CD4-positive, alpha-beta T cell (primary cell): ENCODE measurements around the gene IPO9. TPM values are rescaled to one million over a fixed set of nuclear protein-coding genes. Genes with fewer than 3 reads are reported as not detected.

Experiments
- ATAC-seq: fragments of 200-7000 bp; cut with Tn5 transposase; one replicate; pipeline ENCODE4 v1.10.0; 2022; ENCODE audit warnings: mild to moderate bottlenecking; ENCODE audit not compliant: poor library complexity
- CTCF ChIA-PET: fragments of 350-600 bp; sonication (Branson Sonifier 250); formaldehyde crosslinking; loops from one replicate; lab custom pipeline; 2021; ENCODE audit warnings: antibody characterized with exemption, inconsistent platforms; lab: Charles Lee
- POLR2A ChIA-PET: fragments of 350-600 bp; sonication (Branson Sonifier 250); formaldehyde crosslinking; loops from one replicate; lab custom pipeline; 2021; ENCODE audit warnings: antibody characterized with exemption, inconsistent platforms; lab: Charles Lee
- DNase-seq, 14 experiments: peaks; one replicate each; pipeline ENCODE4 v3.0.0-alpha.2; 2013 to 2020; ENCODE audit warnings: mixed read lengths in 2 of 14
- H3K27ac ChIP-seq, 2 donors: one replicate each; pipeline versions ENCODE4 v1.5.1 to v1.7.0; 2013; ENCODE audit warnings: low read length in 2 of 2, low read depth in 1 of 2, mild to moderate bottlenecking in 1 of 2
- H3K27me3 ChIP-seq, 2 experiments: 1 replicate in 1 of 2; 2 replicates in 1 of 2; pipeline versions ENCODE4 v1.6.1 to v1.7.0; 2013; ENCODE audit warnings: low read length in 2 of 2, control low read depth in 1 of 2, mild to moderate bottlenecking in 1 of 2, moderate library complexity in 1 of 2; ENCODE audit not compliant: insufficient read depth in 2 of 2, control insufficient read depth in 1 of 2
- H3K36me3 ChIP-seq: one replicate; pipeline ENCODE4 v1.6.1; 2013; ENCODE audit warnings: low read length, control low read depth; ENCODE audit not compliant: insufficient read depth
- H3K4me1 ChIP-seq: one replicate; pipeline ENCODE4 v1.6.1; 2013; ENCODE audit warnings: low read length, control low read depth; ENCODE audit not compliant: insufficient read depth
- H3K4me3 ChIP-seq: one replicate; pipeline ENCODE4 v1.5.1; 2013; ENCODE audit warnings: mild to moderate bottlenecking, low read length, moderate library complexity
- H3K9me3 ChIP-seq, 2 experiments: 1 replicate in 1 of 2; 2 replicates in 1 of 2; pipeline versions ENCODE4 v1.6.1 to v1.7.0; 2013; ENCODE audit warnings: low read length in 2 of 2, mild to moderate bottlenecking in 2 of 2, control low read depth in 1 of 2, moderate library complexity in 1 of 2; ENCODE audit not compliant: control insufficient read depth in 1 of 2, insufficient read depth in 1 of 2
- H3K27ac Mint-ChIP-seq: one replicate; pipeline ENCODE4 v1.8.0; 2020; ENCODE audit warnings: mixed read lengths
- H3K27me3 Mint-ChIP-seq: one replicate; pipeline ENCODE4 v1.8.0; 2021; ENCODE audit warnings: mixed read lengths
- H3K36me3 Mint-ChIP-seq: one replicate; pipeline ENCODE4 v1.8.0; 2021; ENCODE audit warnings: low read depth, mixed read lengths
- H3K4me1 Mint-ChIP-seq: one replicate; pipeline ENCODE4 v1.8.0; 2021; ENCODE audit warnings: low read depth, mixed read lengths
- H3K4me3 Mint-ChIP-seq: one replicate; pipeline ENCODE4 v1.8.0; 2020; ENCODE audit warnings: mild to moderate bottlenecking, mixed read lengths
- H3K9me3 Mint-ChIP-seq: one replicate; pipeline ENCODE4 v1.8.0; 2020; ENCODE audit warnings: mixed read lengths
- CTCF ChIP-seq: fragments of 200-600 bp; IDR thresholded peaks from one replicate; pipeline ENCODE4 v1.8.0; 2022; ENCODE audit warnings: antibody characterized with exemption, mild to moderate bottlenecking
- intact Hi-C, 2 experiments: fragments of 100-400 bp; cut with DNase I in 1 of 2; cut with micrococcal nuclease in 1 of 2; formaldehyde crosslinking; loops; one replicate each; pipeline versions ENCODE4 v1.15.1 to v1.9.0; 2023 to 2025; cut with DNase I, micrococcal nuclease
- total RNA-seq, 174 experiments: library from RNA in 2 of 174; stranded (reverse) in 2 of 174; gene quantifications; one replicate each; pipeline ENCODE4 v1.2.3 and lab custom pipeline; 2021 to 2026

IPO9 gene
- total RNA-seq, 2 experiments from 2014 or later: 17.1 to 20.1 TPM

DNA sequence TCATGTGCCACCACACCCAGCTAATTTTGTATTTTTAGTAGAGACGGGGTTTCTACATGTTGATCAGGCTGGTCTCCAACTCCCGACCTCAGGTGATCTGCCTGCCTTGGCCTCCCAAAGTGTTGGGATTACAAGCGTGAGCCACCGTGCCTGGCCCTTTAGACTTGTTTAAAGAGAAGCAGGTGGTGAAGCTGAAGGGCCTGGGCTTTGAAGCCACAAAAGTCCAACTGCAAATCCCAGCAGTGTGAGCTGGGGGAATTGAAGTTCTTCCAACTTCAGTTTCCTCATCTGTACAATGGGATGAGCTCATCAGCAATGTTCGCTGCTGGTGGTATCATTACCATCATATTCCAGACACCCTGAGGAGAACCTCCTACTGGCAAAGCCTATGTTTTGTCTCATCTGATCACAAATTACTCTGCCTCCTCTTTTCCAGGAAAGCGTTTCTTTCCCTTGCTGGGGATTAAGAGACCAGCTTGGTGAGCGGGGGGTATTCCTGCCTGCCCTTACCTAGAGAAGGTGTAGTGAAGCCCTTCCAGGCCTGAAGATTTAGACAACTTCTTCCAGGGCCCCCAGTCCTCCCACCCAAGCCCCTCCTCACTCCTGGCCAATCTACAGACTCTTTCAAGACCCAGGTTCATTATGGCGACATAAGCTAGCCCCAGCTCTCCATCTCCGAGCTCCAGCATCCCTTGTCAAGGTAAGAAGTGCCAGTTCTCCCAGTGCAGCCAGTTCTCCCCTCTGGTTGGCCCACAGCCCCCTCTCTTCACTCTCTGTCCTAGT is 57.3 kb downstream of the IPO9 start:
- Histone ChIP-seq H3K4me1 (peaks cover 15% of the 10 kb centered on the region), H3K27ac (no peak overlapping the region), H3K27me3 (peaks cover 32 to 38% of the 10 kb centered on the region in 2 experiments), H3K4me3 (no peak overlapping the region), H3K9me3 (peaks cover 0 to 14% of the 10 kb centered on the region in 2 experiments), H3K36me3 (no peaks in the 10 kb centered on the region)
- H3K9me3 Mint-ChIP-seq: no peaks in the 10 kb centered on the region
- H3K27ac Mint-ChIP-seq: no peak overlapping the region
- intact Hi-C loops: no loop called here
- ChIA-PET CTCF (interaction anchor here (1.5 kb wide), 1 partner anchor 10 kb away, joined by 4 read pairs; no protein-coding TSS in a partner anchor), POLR2A (no interaction called here)
- H3K27me3 Mint-ChIP-seq: peaks cover 32% of the 10 kb centered on the region
- no peak for TF ChIP-seq CTCF
- no peak overlapping the region for H3K4me3 Mint-ChIP-seq
- no peak for ATAC-seq
- peaks cover 5% of the 10 kb centered on the region for H3K4me1 Mint-ChIP-seq
- no peaks in the 10 kb centered on the region for H3K36me3 Mint-ChIP-seq
- no peak for DNase-seq

DNA sequence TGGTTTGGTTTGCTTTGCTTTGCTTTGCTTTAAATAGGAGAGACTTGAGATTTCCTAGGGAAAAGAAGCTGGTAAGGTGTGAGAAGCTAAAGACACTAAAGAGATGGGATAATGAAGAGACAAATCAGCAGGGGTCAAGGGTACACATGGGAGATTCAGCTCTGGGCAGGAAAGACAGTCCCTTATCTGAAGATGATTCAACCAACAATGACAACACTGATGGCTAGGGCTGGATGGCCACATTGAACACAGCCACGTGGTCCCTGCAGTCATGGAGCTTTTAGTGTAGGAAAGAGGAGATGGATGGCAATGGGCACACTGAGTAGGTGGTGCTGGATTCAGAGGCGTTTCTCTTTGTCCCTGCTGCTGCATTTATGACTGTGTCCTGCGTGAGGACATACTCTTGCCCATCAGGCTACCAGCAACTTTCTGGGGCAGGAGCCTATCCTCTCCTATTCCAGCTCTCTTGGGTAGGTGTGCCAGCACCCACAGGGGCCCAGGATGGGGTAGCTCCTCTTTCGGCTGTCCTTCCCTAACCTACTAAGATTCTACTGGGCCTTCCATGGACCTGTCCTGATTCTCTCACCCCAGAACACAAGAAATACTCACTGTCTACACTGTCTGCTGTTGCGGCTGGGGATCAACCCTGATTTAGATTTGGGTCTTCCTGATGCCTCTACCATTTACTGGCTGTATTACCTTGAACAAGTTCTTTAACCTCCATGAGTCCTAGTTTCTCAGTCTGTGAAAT is 58.3 kb downstream of the IPO9 start:
- Mint-ChIP-seq H3K9me3 (no peaks in the 10 kb centered on the region), H3K27me3 (peaks cover 41% of the 10 kb centered on the region), H3K36me3 (no peaks in the 10 kb centered on the region), H3K4me1 (peaks cover 5% of the 10 kb centered on the region), H3K27ac (no peak overlapping the region), H3K4me3 (no peak overlapping the region)
- Histone ChIP-seq H3K27ac (no peak overlapping the region), H3K4me1 (peaks cover 15% of the 10 kb centered on the region), H3K27me3 (peaks cover 35 to 48% of the 10 kb centered on the region in 2 experiments), H3K4me3 (no peak overlapping the region), H3K36me3 (no peaks in the 10 kb centered on the region), H3K9me3 (peaks cover 0 to 20% of the 10 kb centered on the region in 2 experiments)
- POLR2A ChIA-PET: no interaction called here
- DNase-seq: no peak
- intact Hi-C loops: no loop called here
- CTCF ChIA-PET: interaction anchor here (1.5 kb wide), 1 partner anchor 9 kb away, joined by 4 read pairs; no protein-coding TSS in a partner anchor
- no peak for ATAC-seq
- TF ChIP-seq CTCF: no peak

GRCh38 chr1:201888282-201889089 is 59.5 kb downstream of the IPO9 start, which contains the start of gene SHISA4:
SHISA4 (plus strand) TSS chr1:201888898; CDS start chr1:201888995, 97 bp downstream.
- H3K36me3 Mint-ChIP-seq: no peaks in the 10 kb centered on the region
- Histone ChIP-seq H3K27ac (no peak within 1 kb of the TSS), H3K4me3 (peak within 1 kb of the TSS; percentile 34), H3K9me3 (peaks cover 0 to 20% of the 10 kb centered on the region in 2 experiments), H3K36me3 (no peaks in the 10 kb centered on the region), H3K4me1 (peaks cover 15% of the 10 kb centered on the region), H3K27me3 (peaks cover 35 to 51% of the 10 kb centered on the region in 2 experiments)
- intact Hi-C loops: no loop called here
- ChIA-PET POLR2A (no interaction called here), CTCF (no interaction called here)
- DNase-seq: peak in 5 of 14 experiments; percentile 1 to 44 (median 26)
- peak; percentile 65 for ATAC-seq
- H3K4me1 Mint-ChIP-seq: peaks cover 5% of the 10 kb centered on the region
- TF ChIP-seq CTCF: no peak
- H3K27me3 Mint-ChIP-seq: peaks cover 53% of the 10 kb centered on the region
- no peaks in the 10 kb centered on the region for H3K9me3 Mint-ChIP-seq
- peak within 1 kb of the TSS; percentile 83 for H3K4me3 Mint-ChIP-seq
- H3K27ac Mint-ChIP-seq: no peak within 1 kb of the TSS
